ENCODE results near the gene ASGR1.
"Not testable (repeated sequence)": the region's sequence is repeated elsewhere in the genome, so short reads cannot be mapped to it uniquely, and the experiment has no call there.

The ASGR1 gene

GRCh38 chr17:7192271-7192937 is 13.2 kb upstream of the ASGR1 start:
- no peak for DNase-seq (ENCODE audit: low read depth)
- H3K4me3 ChIP-seq (ENCODE audit: low read depth, low read length): no peak overlapping the region

DNA sequence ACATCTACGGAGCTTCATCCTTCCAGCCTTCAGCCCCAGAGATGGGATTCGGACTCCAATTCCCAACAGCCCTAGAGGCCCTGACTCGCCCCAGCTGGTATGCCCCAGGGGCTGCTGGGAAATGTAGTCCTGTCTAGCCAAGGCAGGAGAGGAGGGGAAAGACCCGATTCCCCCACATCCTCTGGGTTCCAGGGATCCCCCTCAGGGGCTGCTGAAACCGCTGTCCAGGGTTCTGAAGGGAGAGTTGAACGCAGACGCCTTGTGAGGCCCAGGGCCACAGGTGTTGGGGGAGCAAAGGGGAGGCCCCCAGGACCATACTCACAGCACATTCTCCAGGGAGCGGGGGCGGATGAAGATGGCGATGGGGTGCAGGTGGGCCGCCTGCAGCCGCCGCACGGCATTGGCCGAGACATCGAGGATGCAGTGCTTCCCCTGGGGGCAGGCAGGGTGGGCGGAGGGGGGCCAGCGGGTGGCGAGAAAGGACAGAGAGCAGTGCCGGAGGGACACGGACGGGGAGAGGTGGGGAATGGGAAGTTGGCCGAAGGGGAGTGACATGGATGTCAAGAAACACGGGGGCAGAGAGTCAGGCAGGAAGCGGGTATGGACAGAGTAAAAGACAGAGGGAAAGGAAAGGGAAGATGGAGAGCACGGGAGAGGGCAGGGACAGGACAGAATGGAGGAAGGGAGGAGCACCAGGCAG is 12.6 kb upstream of the ASGR1 start:
- no peak overlapping the region for H3K4me3 ChIP-seq (ENCODE audit: low read depth, low read length)
- DNase-seq (ENCODE audit: low read depth): no peak

DNA sequence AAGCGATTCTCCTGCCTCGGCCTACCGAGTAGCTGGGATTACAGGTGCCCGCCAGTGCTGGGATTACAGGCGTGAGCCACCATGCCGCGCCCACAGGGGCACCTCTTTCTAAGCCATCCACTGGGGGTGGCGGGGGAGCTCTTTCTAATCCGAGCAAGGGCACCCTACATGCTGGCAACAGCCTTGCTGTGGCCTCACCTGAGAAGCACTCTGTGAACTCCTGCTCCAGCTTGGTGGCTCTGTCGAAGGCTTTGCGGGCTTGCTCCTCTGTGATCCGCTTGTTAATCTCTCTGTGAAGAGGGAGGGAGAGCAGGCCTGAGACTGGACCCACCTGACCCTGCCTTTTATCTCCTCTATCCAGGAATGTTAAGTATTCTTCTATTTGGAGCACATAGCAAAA is 11.9 kb upstream of the ASGR1 start:
- no peak overlapping the region for H3K4me3 ChIP-seq (ENCODE audit: low read depth, low read length)
- no peak for DNase-seq (ENCODE audit: low read depth)

DNA sequence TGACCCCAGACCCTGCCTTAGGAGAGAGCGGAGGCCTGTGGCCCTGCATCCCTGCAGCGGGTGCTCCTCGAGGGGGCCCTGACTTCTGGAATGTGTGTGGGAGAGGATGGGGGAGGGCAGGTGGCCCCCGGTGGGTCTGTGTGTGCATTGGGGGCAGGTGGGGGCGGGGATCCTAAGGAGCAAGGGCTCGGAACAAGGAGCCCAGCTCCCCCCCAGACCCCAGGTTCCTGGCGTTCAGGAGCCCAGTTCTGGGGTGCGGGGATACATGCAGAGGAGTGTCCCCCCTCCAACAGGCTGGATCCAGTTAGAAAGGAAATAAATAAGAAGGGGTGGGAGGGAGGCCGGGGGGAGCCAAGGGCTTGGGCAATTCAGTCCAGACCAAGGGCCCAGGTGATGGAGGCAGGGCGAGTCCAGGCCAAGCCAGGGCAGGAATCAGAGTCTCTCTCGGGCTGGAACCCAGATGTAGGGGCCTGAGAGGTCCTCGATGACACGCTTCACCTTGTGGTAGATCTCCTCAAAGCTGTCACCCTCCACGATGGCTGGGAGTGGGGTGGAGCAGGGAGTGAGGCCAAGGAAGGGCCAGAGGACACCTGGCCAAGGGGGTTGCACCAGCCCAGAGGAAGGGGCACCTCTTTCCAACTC is 11.2 kb upstream of the ASGR1 start:
- no peak overlapping the region for H3K4me3 ChIP-seq (ENCODE audit: low read depth, low read length)

DNA sequence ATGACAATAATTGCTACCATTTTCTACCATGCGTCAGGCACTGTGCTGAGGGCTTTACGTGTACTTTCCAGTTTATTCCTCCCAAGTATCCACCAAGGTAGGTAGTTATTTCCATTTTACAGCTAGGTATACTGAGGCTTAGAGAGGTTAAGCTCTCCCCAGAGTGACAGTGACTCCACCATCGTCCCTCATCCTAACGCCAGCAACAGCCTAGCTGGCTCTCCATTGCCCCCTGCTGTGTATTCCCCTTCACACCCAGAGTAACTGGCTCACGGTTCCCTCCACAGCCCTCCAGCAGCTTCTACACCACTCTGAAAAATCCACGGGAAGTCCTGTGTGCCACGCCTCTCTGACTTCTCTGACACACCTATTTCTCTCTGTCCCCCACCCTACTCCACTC is 7.1 kb upstream of the ASGR1 start:
- no peak overlapping the region for H3K4me3 ChIP-seq (ENCODE audit: low read depth, low read length)
- no peak for DNase-seq (ENCODE audit: low read depth)

More for the DNA sequence above, 11.2 kb upstream of the ASGR1 start:
- DNase-seq (ENCODE audit: low read depth): no peak

DNA sequence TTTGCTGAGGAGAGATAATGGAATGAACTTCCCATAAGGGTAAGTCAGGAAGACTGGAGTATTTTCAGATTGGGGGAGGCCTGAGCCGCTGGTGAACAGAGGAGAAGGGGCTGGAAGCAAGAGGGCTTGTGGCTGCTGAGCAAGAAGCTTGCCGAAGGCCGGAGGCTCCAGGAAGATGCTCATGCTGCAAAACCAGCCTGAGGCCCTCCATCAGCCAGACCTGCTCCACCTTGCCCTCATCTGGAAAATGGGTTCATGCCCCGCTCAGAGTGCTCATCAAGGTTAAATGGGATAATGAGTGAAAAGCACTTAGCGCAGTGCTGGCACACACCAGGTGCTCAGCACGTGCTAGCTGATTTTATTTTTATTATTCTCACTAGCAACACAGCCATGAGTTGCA is 5.5 kb upstream of the ASGR1 start:
- no peak for DNase-seq (ENCODE audit: low read depth)
- H3K4me3 ChIP-seq (ENCODE audit: low read depth, low read length): no peak overlapping the region

DNA sequence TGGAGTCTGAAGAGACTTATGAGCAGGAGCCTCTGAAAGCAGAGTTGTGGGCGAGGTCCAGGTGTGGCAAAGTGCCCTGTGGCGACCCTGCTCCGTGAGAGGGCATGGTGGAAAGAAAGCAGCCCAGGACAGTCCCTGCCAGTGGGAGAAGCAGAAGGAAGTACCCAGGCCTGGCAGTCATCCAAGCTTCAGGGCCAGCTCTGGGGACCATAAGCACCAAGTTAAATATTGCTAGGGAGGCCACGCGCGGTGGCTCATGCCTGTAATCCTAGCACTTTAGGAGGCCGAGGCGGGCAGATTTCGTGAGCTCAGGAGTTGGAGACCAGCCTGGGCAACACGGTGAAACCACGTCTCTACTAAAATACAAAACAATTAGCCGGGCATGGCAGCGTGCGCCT is 4.9 kb upstream of the ASGR1 start:
- no peak overlapping the region for H3K4me3 ChIP-seq (ENCODE audit: low read depth, low read length)
- no peak for DNase-seq (ENCODE audit: low read depth)

GRCh38 chr17:7183433-7184090 is 4.4 kb upstream of the ASGR1 start:
- no peak overlapping the region for H3K4me3 ChIP-seq (ENCODE audit: low read depth, low read length)
- no peak for DNase-seq (ENCODE audit: low read depth)

GRCh38 chr17:7182101-7182500 is 2.9 kb upstream of the ASGR1 start:
- not testable (repeated sequence) for DNase-seq (ENCODE audit: low read depth); H3K4me3 ChIP-seq (ENCODE audit: low read depth, low read length)

- no peak for DNase-seq (ENCODE audit: low read depth)
- no peak overlapping the region for H3K4me3 ChIP-seq (ENCODE audit: low read depth, low read length)
Measured at GRCh38 chr17:7178973-7179316, 225 bp downstream of the ASGR1 start.

- DNase-seq (ENCODE audit: low read depth): no peak
- peak overlapping the region; percentile 58 for H3K4me3 ChIP-seq (ENCODE audit: low read depth, low read length)
Measured at GRCh38 chr17:7177954-7178477, 1.2 kb downstream of the ASGR1 start.

DNA sequence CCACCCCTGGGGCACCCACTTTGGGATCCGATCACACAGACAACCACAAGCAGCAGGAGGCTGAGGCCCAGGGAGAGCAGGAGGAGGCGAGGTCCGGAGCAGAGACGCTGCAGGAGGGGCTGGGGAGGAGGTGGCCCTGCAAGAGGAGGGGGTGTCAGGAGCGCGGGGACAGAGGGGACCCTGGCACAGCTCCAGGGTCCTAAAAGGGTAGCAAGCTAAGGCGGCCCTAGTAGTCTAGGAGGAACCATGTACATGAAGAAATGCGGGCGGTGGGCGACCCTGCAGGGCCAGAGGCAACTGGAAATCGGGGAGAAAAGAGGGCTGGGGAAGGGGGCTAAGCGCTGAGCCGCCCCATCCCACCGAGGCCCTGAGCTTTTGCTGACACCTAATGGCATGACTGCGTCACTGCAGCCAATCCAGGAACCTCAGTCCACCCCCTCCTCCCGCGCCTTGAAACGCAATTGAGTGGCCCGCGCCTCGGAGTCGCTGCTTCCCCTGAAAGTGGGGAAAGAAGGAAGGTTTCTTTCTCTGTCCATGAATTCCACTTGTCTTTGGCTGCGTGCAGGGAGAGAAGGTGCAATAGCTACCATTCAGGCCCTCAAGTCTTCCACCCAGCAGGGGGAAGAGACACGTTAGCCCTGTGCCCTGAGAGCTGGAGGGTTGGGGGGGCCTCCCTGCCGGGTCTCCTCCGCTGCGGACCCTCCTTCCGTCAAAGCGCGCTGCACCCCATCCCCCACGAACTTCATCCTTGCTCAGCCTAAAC is 1.8 kb downstream of the ASGR1 start:
- H3K4me3 ChIP-seq (ENCODE audit: low read depth, low read length): peak overlapping the region; percentile 58
- no peak for DNase-seq (ENCODE audit: low read depth)

DNA sequence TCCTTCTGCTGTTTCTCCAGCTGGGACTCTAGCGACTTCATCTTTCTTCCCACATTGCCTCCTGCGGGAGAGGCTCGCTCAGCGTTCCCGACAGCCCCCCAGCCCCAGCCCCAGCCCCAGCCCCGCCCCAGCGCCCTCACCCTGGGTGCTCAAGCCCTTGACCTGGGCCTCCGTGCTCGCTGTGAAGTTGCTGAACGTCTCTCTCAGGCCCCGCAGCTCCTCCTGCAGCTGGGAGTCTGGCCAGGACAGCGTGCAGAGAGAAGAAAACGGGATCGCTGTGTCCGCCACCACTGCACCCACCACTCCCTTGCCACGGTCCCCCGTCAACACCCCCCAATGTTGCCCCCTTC is 2.4 kb downstream of the ASGR1 start:
- DNase-seq (ENCODE audit: low read depth): no peak
- H3K4me3 ChIP-seq (ENCODE audit: low read depth, low read length): peak overlapping the region; percentile 58

- no peak for DNase-seq (ENCODE audit: low read depth)
Measured at GRCh38 chr17:7176107-7176840, 2.9 kb downstream of the ASGR1 start.

DNA sequence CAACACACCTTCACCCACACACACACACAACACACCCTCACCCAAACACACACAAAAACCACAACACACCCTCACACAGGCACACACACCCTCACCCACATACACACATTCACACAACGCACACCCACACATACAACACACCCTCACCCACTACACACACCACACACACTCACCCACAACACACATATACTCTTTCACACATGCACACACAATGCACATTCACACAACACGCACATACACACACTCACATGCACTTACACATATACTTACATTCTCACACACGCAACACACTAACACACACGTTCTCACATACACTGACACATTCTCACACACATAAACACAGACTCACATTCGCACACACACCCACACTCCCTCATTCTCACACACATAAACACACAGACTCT is 3.8 kb downstream of the ASGR1 start:
- no peak overlapping the region for H3K4me3 ChIP-seq (ENCODE audit: low read depth, low read length)
- DNase-seq (ENCODE audit: low read depth): no peak

More at GRCh38 chr17:7176107-7176840, 2.9 kb downstream of the ASGR1 start:
- no peak overlapping the region for H3K4me3 ChIP-seq (ENCODE audit: low read depth, low read length)

DNA sequence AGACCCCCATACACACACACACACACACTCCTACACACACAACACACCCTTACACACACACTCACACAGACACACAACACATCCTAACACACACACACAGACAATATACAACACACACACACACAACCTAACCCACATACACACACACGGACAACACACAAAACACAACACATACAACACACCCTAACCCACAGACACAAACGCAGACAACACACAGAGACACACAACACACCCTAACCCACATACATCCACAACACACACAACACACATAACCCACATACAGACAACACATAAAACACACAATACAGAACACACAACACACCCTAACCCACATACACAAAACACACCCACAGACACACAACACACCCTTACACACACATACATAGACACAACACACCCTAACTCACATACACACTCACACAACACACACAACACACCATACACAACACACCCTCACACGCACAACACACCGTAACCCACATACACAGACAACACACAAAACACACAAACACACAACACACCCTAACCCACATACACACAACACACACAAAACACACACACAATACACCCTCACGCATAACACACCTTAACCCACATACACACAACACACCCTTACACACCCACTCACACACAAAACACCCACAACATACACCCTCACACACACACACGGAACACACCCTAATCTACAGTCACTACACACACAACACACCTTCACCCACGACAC is 4.4 kb downstream of the ASGR1 start:
- no peak for DNase-seq (ENCODE audit: low read depth)
- no peak overlapping the region for H3K4me3 ChIP-seq (ENCODE audit: low read depth, low read length)

GRCh38 chr17:7173687-7174602 is 5.2 kb downstream of the ASGR1 start:
- DNase-seq (ENCODE audit: low read depth): no peak
- no peak overlapping the region for H3K4me3 ChIP-seq (ENCODE audit: low read depth, low read length)

Measured in skeletal muscle cell (primary cell).